ENCODE data around the gene PHLDA3.
"Not testable (repeated sequence)": the region's sequence is repeated elsewhere in the genome, so short reads cannot be mapped to it uniquely, and the experiment has no call there.

PHLDA3 gene

GRCh38 chr1:201483373-201483949, 14.5 kb upstream of the PHLDA3 start:
- peaks cover 45% of the 10 kb centered on the region for H3K36me3 Mint-ChIP-seq (ENCODE audit: low read depth)
- peaks cover 20% of the 10 kb centered on the region for H3K4me1 Mint-ChIP-seq (ENCODE audit: low read depth)
- DNase-seq = no peak
- H3K4me3 Mint-ChIP-seq = no peak overlapping the region
- H3K27me3 Mint-ChIP-seq = peaks cover 23% of the 10 kb centered on the region
- no peaks in the 10 kb centered on the region for H3K9me3 Mint-ChIP-seq
- peak overlapping the region; percentile 30 for H3K27ac Mint-ChIP-seq

- DNase-seq = no peak
- no peak overlapping the region for H3K4me3 Mint-ChIP-seq
- peaks cover 20% of the 10 kb centered on the region for H3K4me1 Mint-ChIP-seq (ENCODE audit: low read depth)
Observed at GRCh38 chr1:201482755-201483154, 13.8 kb upstream of the PHLDA3 start.

GRCh38 chr1:201481761-201482493, 12.9 kb upstream of the PHLDA3 start:
- no peak overlapping the region for H3K27ac Mint-ChIP-seq
- DNase-seq = peak; percentile 86
- peak overlapping the region; percentile 62 for H3K4me3 Mint-ChIP-seq
- peaks cover 30% of the 10 kb centered on the region for H3K36me3 Mint-ChIP-seq (ENCODE audit: low read depth)
- H3K4me1 Mint-ChIP-seq (ENCODE audit: low read depth) = peaks cover 20% of the 10 kb centered on the region
- H3K9me3 Mint-ChIP-seq = no peaks in the 10 kb centered on the region
- peaks cover 37% of the 10 kb centered on the region for H3K27me3 Mint-ChIP-seq

More at GRCh38 chr1:201482755-201483154, 13.8 kb upstream of the PHLDA3 start:
- no peak overlapping the region for H3K27ac Mint-ChIP-seq
- no peaks in the 10 kb centered on the region for H3K9me3 Mint-ChIP-seq
- H3K36me3 Mint-ChIP-seq (ENCODE audit: low read depth) = peaks cover 38% of the 10 kb centered on the region
- H3K27me3 Mint-ChIP-seq = peaks cover 29% of the 10 kb centered on the region

GRCh38 chr1:201481004-201481380, 12.0 kb upstream of the PHLDA3 start:
- no peak overlapping the region for H3K27ac Mint-ChIP-seq
- no peaks in the 10 kb centered on the region for H3K9me3 Mint-ChIP-seq
- peaks cover 43% of the 10 kb centered on the region for H3K27me3 Mint-ChIP-seq
- H3K4me1 Mint-ChIP-seq (ENCODE audit: low read depth) = peaks cover 20% of the 10 kb centered on the region
- DNase-seq = no peak
- H3K36me3 Mint-ChIP-seq (ENCODE audit: low read depth) = peaks cover 21% of the 10 kb centered on the region
- H3K4me3 Mint-ChIP-seq = peak overlapping the region; percentile 62

- H3K27me3 Mint-ChIP-seq = peaks cover 45% of the 10 kb centered on the region
Observed at GRCh38 chr1:201480231-201481003, 11.4 kb upstream of the PHLDA3 start.

GRCh38 chr1:201479201-201479730, 10.3 kb upstream of the PHLDA3 start:
- peaks cover 20% of the 10 kb centered on the region for H3K4me1 Mint-ChIP-seq (ENCODE audit: low read depth)
- no peak overlapping the region for H3K27ac Mint-ChIP-seq
- H3K9me3 Mint-ChIP-seq = no peaks in the 10 kb centered on the region
- peaks cover 48% of the 10 kb centered on the region for H3K27me3 Mint-ChIP-seq
- DNase-seq = no peak
- H3K36me3 Mint-ChIP-seq (ENCODE audit: low read depth) = peaks cover 7% of the 10 kb centered on the region
- H3K4me3 Mint-ChIP-seq = no peak overlapping the region

More at GRCh38 chr1:201480231-201481003, 11.4 kb upstream of the PHLDA3 start:
- Mint-ChIP-seq H3K4me3 (peak overlapping the region; percentile 62), H3K36me3 (ENCODE audit: low read depth) (peaks cover 17% of the 10 kb centered on the region), H3K27ac (no peak overlapping the region), H3K9me3 (no peaks in the 10 kb centered on the region), H3K4me1 (ENCODE audit: low read depth) (peaks cover 20% of the 10 kb centered on the region)
- DNase-seq = peak; percentile 72

GRCh38 chr1:201478666-201479065, 9.7 kb upstream of the PHLDA3 start:
- DNase-seq; H3K27ac Mint-ChIP-seq; H3K4me3 Mint-ChIP-seq; H3K9me3 Mint-ChIP-seq; H3K36me3 Mint-ChIP-seq (ENCODE audit: low read depth): not testable (repeated sequence)
- peaks cover 20% of the 10 kb centered on the region for H3K4me1 Mint-ChIP-seq (ENCODE audit: low read depth)
- peaks cover 48% of the 10 kb centered on the region for H3K27me3 Mint-ChIP-seq

GRCh38 chr1:201476670-201477344, 7.8 kb upstream of the PHLDA3 start:
- Mint-ChIP-seq H3K9me3 (no peaks in the 10 kb centered on the region), H3K4me3 (no peak overlapping the region), H3K27ac (no peak overlapping the region), H3K4me1 (ENCODE audit: low read depth) (peaks cover 12% of the 10 kb centered on the region), H3K36me3 (ENCODE audit: low read depth) (no peaks in the 10 kb centered on the region), H3K27me3 (peaks cover 57% of the 10 kb centered on the region)
- no peak for DNase-seq

- Mint-ChIP-seq H3K9me3 (no peaks in the 10 kb centered on the region), H3K4me1 (ENCODE audit: low read depth) (peaks cover 5% of the 10 kb centered on the region), H3K27ac (no peak overlapping the region), H3K27me3 (peaks cover 57% of the 10 kb centered on the region), H3K36me3 (ENCODE audit: low read depth) (no peaks in the 10 kb centered on the region), H3K4me3 (no peak overlapping the region)
- DNase-seq = no peak
Observed at GRCh38 chr1:201475915-201476669, 7.1 kb upstream of the PHLDA3 start.

GRCh38 chr1:201475130-201475529, 6.1 kb upstream of the PHLDA3 start:
- H3K4me3 Mint-ChIP-seq = no peak overlapping the region
- no peak for DNase-seq
- H3K9me3 Mint-ChIP-seq = no peaks in the 10 kb centered on the region
- H3K4me1 Mint-ChIP-seq (ENCODE audit: low read depth) = no peaks in the 10 kb centered on the region
- H3K36me3 Mint-ChIP-seq (ENCODE audit: low read depth) = no peaks in the 10 kb centered on the region
- H3K27me3 Mint-ChIP-seq = peaks cover 59% of the 10 kb centered on the region
- H3K27ac Mint-ChIP-seq = no peak overlapping the region

GRCh38 chr1:201473296-201473695, 4.3 kb upstream of the PHLDA3 start:
- peaks cover 7% of the 10 kb centered on the region for H3K4me1 Mint-ChIP-seq (ENCODE audit: low read depth)
- no peaks in the 10 kb centered on the region for H3K36me3 Mint-ChIP-seq (ENCODE audit: low read depth)
- H3K27ac Mint-ChIP-seq = no peak overlapping the region
- H3K27me3 Mint-ChIP-seq = peaks cover 67% of the 10 kb centered on the region
- no peak for DNase-seq
- no peaks in the 10 kb centered on the region for H3K9me3 Mint-ChIP-seq
- H3K4me3 Mint-ChIP-seq = no peak overlapping the region

GRCh38 chr1:201472321-201472720, 3.3 kb upstream of the PHLDA3 start:
- H3K36me3 Mint-ChIP-seq (ENCODE audit: low read depth); H3K27ac Mint-ChIP-seq; H3K9me3 Mint-ChIP-seq; H3K4me3 Mint-ChIP-seq; DNase-seq; H3K4me1 Mint-ChIP-seq (ENCODE audit: low read depth): not testable (repeated sequence)
- peaks cover 66% of the 10 kb centered on the region for H3K27me3 Mint-ChIP-seq

- DNase-seq = no peak
- Mint-ChIP-seq H3K27me3 (peaks cover 63% of the 10 kb centered on the region), H3K27ac (no peak overlapping the region), H3K4me3 (no peak overlapping the region), H3K4me1 (ENCODE audit: low read depth) (peaks cover 7% of the 10 kb centered on the region), H3K9me3 (no peaks in the 10 kb centered on the region), H3K36me3 (ENCODE audit: low read depth) (no peaks in the 10 kb centered on the region)
Observed at GRCh38 chr1:201471772-201472171, 2.8 kb upstream of the PHLDA3 start.

- Mint-ChIP-seq H3K4me3 (no peak overlapping the region), H3K27ac (no peak overlapping the region), H3K36me3 (ENCODE audit: low read depth) (no peaks in the 10 kb centered on the region), H3K9me3 (no peaks in the 10 kb centered on the region), H3K27me3 (peaks cover 59% of the 10 kb centered on the region), H3K4me1 (ENCODE audit: low read depth) (peaks cover 7% of the 10 kb centered on the region)
- DNase-seq = no peak
Observed at GRCh38 chr1:201470581-201470980, 1.6 kb upstream of the PHLDA3 start.

Data from activated T-cell treated with anti-CD3 and anti-CD28 coated beads, Interleukin-2, amount 50 U/mL, for 24 hours (primary cell).